OCI-LY1 (cell line): Measurements from ENCODE around the gene MBD5.

ENCODE experiments used
- H2AFZ ChIP-seq: fragments of 200-600 bp; sonication (generic), shearing (Covaris generic); 2 replicates; pipeline ENCODE4 v1.6.0; 2014; ENCODE audit warnings: antibody characterized with exemption, mild to moderate bottlenecking, low read length
- H3F3A ChIP-seq: fragments of 200-600 bp; sonication (generic), shearing (Covaris generic); 2 replicates; pipeline ENCODE4 v1.6.0; 2014; ENCODE audit warnings: mild to moderate bottlenecking, antibody characterized with exemption, low read length, moderate library complexity; ENCODE audit not compliant: insufficient read depth
- H3K27ac ChIP-seq: fragments of 200-600 bp; sonication (generic); 2 replicates; pipeline ENCODE4 v1.5.1; 2014; ENCODE audit warnings: low read length, mixed run types, mild to moderate bottlenecking, low read depth; ENCODE audit not compliant: poor library complexity, severe bottlenecking
- H3K27me3 ChIP-seq: fragments of 200-600 bp; sonication (generic); 2 replicates; pipeline ENCODE4 v1.6.0; 2014; ENCODE audit warnings: antibody characterized with exemption, mild to moderate bottlenecking, low read length, moderate library complexity; ENCODE audit not compliant: insufficient read depth
- H3K36me3 ChIP-seq: fragments of 200-600 bp; sonication (generic); 2 replicates; pipeline ENCODE4 v1.6.1; 2014; ENCODE audit warnings: mild to moderate bottlenecking, antibody characterized with exemption, low read length, moderate library complexity, mixed read lengths; ENCODE audit not compliant: insufficient read depth
- H3K4me1 ChIP-seq: fragments of 200-600 bp; sonication (generic); 2 replicates; pipeline ENCODE4 v1.5.1; 2014; ENCODE audit warnings: mild to moderate bottlenecking, low read length, moderate library complexity; ENCODE audit not compliant: insufficient read depth, severe bottlenecking
- H3K4me2 ChIP-seq: fragments of 200-600 bp; sonication (generic), shearing (Covaris generic); 2 replicates; pipeline ENCODE4 v1.6.1; 2014; ENCODE audit warnings: low read length
- H3K4me3 ChIP-seq: fragments of 200-600 bp; sonication (generic); 2 replicates; pipeline ENCODE4 v1.5.1; 2014; ENCODE audit warnings: low read length, low read depth, mild to moderate bottlenecking, mixed read lengths; ENCODE audit not compliant: poor library complexity, severe bottlenecking
- H3K79me2 ChIP-seq: fragments of 200-600 bp; shearing (Covaris generic); 2 replicates; pipeline ENCODE4 v1.6.1; 2016; ENCODE audit warnings: mixed run types, low read length, mixed read lengths; ENCODE audit not compliant: insufficient read depth
- H3K9ac ChIP-seq: fragments of 200-600 bp; sonication (generic), shearing (Covaris generic); 2 replicates; pipeline ENCODE4 v1.6.1; 2014; ENCODE audit warnings: mild to moderate bottlenecking, low read length, mixed read lengths
- H3K9me2 ChIP-seq: fragments of 200-600 bp; sonication (generic), shearing (Covaris generic); 2 replicates; pipeline ENCODE4 v1.6.1; 2014; ENCODE audit warnings: low read depth, mild to moderate bottlenecking, low read length, mixed read lengths
- H3K9me3 ChIP-seq: fragments of 200-600 bp; shearing (Covaris generic); 2 replicates; pipeline ENCODE4 v1.6.1; 2014; ENCODE audit warnings: low read length, mixed read lengths
- H4K20me1 ChIP-seq: fragments of 200-600 bp; sonication (generic), shearing (Covaris generic); 2 replicates; pipeline ENCODE4 v1.6.0; 2016; ENCODE audit warnings: mild to moderate bottlenecking, low read length; ENCODE audit not compliant: insufficient read depth
- CTCF ChIP-seq: fragments of 200-600 bp; sonication (generic), shearing (Covaris generic); IDR thresholded peaks from 2 replicates; pipeline ENCODE4 v1.5.1; 2017; ENCODE audit warnings: mild to moderate bottlenecking, antibody characterized with exemption, low read length, moderate library complexity, mixed read lengths
- EZH2 ChIP-seq: fragments of 200-600 bp; sonication (generic), shearing (Covaris generic); IDR thresholded peaks from 2 replicates; pipeline ENCODE4 v1.8.0; 2017; ENCODE audit warnings: borderline replicate concordance, mixed run types, mild to moderate bottlenecking, antibody characterized with exemption, low read length, moderate library complexity, mixed read lengths

MBD5 gene

GRCh38 chr2:148565272-148565894, 544.5 kb downstream of the MBD5 start:
- no peak overlapping the region for H2AFZ ChIP-seq
- no peaks in the 10 kb centered on the region for H3K9me3 ChIP-seq
- no peaks in the 10 kb centered on the region for H3F3A ChIP-seq
- H3K4me2 ChIP-seq, result no peak overlapping the region
- H3K9ac ChIP-seq, result no peak overlapping the region
- H4K20me1 ChIP-seq, result no peaks in the 10 kb centered on the region
- H3K36me3 ChIP-seq, result no peaks in the 10 kb centered on the region
- no peaks in the 10 kb centered on the region for H3K79me2 ChIP-seq
- no peak overlapping the region for H3K27ac ChIP-seq
- H3K4me3 ChIP-seq, result no peak overlapping the region
- H3K4me1 ChIP-seq, result no peaks in the 10 kb centered on the region
- H3K9me2 ChIP-seq, result no peaks in the 10 kb centered on the region
- TF ChIP-seq EZH2 (no peak), CTCF (peak; percentile 39; the same call in 1 of the 2 replicates)
- 0 out of 2 replicates have a peak, but pooled peaks cover 3% of the 10 kb centered on the region for H3K27me3 ChIP-seq
